CD14-positive monocyte (primary cell): ENCODE measurements around the gene TERC. TPM values are rescaled to one million over a fixed set of nuclear protein-coding genes. Genes with fewer than 3 reads are reported as not detected.

ENCODE experiments used
- DNase-seq, 3 donors: peaks; one replicate each; pipeline ENCODE4 v3.0.0-alpha.2; 2011 to 2022
- H2AFZ ChIP-seq: 2 replicates; pipeline ENCODE4 v1.6.0; 2012; ENCODE audit warnings: mild to moderate bottlenecking, low read depth, low read length, inconsistent platforms; ENCODE audit not compliant: insufficient read depth, poor library complexity, severe bottlenecking
- H3K27ac ChIP-seq, 2 donors: 1 replicate in 1 of 2; 2 replicates in 1 of 2; pipeline ENCODE4 v1.5.1; 2012 to 2013; ENCODE audit warnings: low read length in 2 of 2, control low read depth in 1 of 2, inconsistent platforms in 1 of 2, low read depth in 1 of 2, mild to moderate bottlenecking in 1 of 2
- H3K27me3 ChIP-seq, 2 donors: one replicate each; pipeline versions ENCODE4 v1.6.0 to v1.6.1; 2011 to 2013; ENCODE audit warnings: low read length in 2 of 2; ENCODE audit not compliant: control insufficient read depth in 2 of 2, insufficient read depth in 2 of 2
- H3K36me3 ChIP-seq, 2 donors: replicated peaks in 1 of 2; 1 replicate in 1 of 2; 2 replicates in 1 of 2; pipeline versions ENCODE4 v1.5.1 to v1.6.1; 2012 to 2013; ENCODE audit warnings: low read length in 2 of 2, control low read depth in 1 of 2, inconsistent platforms in 1 of 2, mild to moderate bottlenecking in 1 of 2; ENCODE audit not compliant: insufficient read depth in 2 of 2, control insufficient read depth in 1 of 2
- H3K4me1 ChIP-seq, 2 donors: 1 replicate in 1 of 2; 2 replicates in 1 of 2; pipeline versions ENCODE4 v1.5.1 to v1.6.1; 2012 to 2013; ENCODE audit warnings: low read length in 2 of 2, control low read depth in 1 of 2, inconsistent platforms in 1 of 2, mild to moderate bottlenecking in 1 of 2, moderate library complexity in 1 of 2; ENCODE audit not compliant: insufficient read depth in 2 of 2, control insufficient read depth in 1 of 2
- H3K4me2 ChIP-seq: replicated peaks from 2 replicates; pipeline ENCODE3; 2012; ENCODE audit warnings: low read length, moderate library complexity, mild to moderate bottlenecking; ENCODE audit not compliant: poor library complexity, severe bottlenecking; ENCODE audit errors: extremely low read depth
- H3K4me3 ChIP-seq, 3 experiments: fragments of 200-600 bp in 1 of 3; sonication (generic) in 1 of 3; replicated peaks in 1 of 3; 1 replicate in 2 of 3; 2 replicates in 1 of 3; pipeline ENCODE4 v1.5.1; 2011 to 2013; ENCODE audit warnings: low read length in 3 of 3, mild to moderate bottlenecking in 3 of 3, control low read depth in 2 of 3, low read depth in 2 of 3, inconsistent platforms in 1 of 3, moderate library complexity in 1 of 3
- H3K79me2 ChIP-seq: 2 replicates; pipeline ENCODE4 v1.6.0; 2012; ENCODE audit warnings: mild to moderate bottlenecking, control low read depth, inconsistent platforms, low read length, moderate library complexity; ENCODE audit not compliant: insufficient read depth
- H3K9ac ChIP-seq: 2 replicates; pipeline ENCODE4 v1.6.0; 2017; ENCODE audit warnings: low read length, mild to moderate bottlenecking; ENCODE audit not compliant: insufficient read depth, poor library complexity, severe bottlenecking
- H3K9me3 ChIP-seq, 2 donors: replicated peaks in 1 of 2; 1 replicate in 1 of 2; 2 replicates in 1 of 2; pipeline versions ENCODE4 v1.5.1 to v1.6.1; 2012 to 2013; ENCODE audit warnings: low read length in 2 of 2, control low read depth in 1 of 2; ENCODE audit not compliant: control insufficient read depth in 1 of 2, insufficient read depth in 1 of 2
- H4K20me1 ChIP-seq: 2 replicates; pipeline ENCODE4 v1.6.0; 2012; ENCODE audit warnings: mild to moderate bottlenecking, low read length, control low read depth, moderate library complexity; ENCODE audit not compliant: insufficient read depth
- H3K27ac Mint-ChIP-seq, 7 donors: one replicate each; pipeline ENCODE4 v1.8.0; 2020; ENCODE audit warnings: mild to moderate bottlenecking in 7 of 7, mixed read lengths in 7 of 7, moderate library complexity in 6 of 7, inconsistent platforms in 2 of 7
- H3K27me3 Mint-ChIP-seq, 3 donors: one replicate each; pipeline ENCODE4 v1.8.0; 2021 to 2022; ENCODE audit warnings: low read depth in 3 of 3, mild to moderate bottlenecking in 3 of 3, mixed read lengths in 3 of 3, moderate library complexity in 3 of 3, inconsistent platforms in 1 of 3
- H3K36me3 Mint-ChIP-seq, 2 donors: one replicate each; pipeline ENCODE4 v1.8.0; 2020; ENCODE audit warnings: mixed read lengths in 2 of 2, inconsistent platforms in 1 of 2, mild to moderate bottlenecking in 1 of 2
- H3K4me1 Mint-ChIP-seq: one replicate; pipeline ENCODE4 v1.8.0; 2020; ENCODE audit warnings: mild to moderate bottlenecking, mixed read lengths
- H3K4me3 Mint-ChIP-seq, 2 donors: one replicate each; pipeline ENCODE4 v1.8.0; 2020; ENCODE audit warnings: mild to moderate bottlenecking in 2 of 2, mixed read lengths in 2 of 2, moderate library complexity in 1 of 2
- H3K9me3 Mint-ChIP-seq, 7 donors: one replicate each; pipeline ENCODE4 v1.8.0; 2020 to 2022; ENCODE audit warnings: mixed read lengths in 7 of 7, mild to moderate bottlenecking in 6 of 7, moderate library complexity in 6 of 7, inconsistent platforms in 2 of 7
- CTCF ChIP-seq: fragments of 200-600 bp; IDR thresholded peaks from one replicate; pipeline ENCODE4 v1.8.0; 2022; ENCODE audit warnings: antibody characterized with exemption, mild to moderate bottlenecking
- WGBS: methylation state at CpG from one replicate; pipeline ENCODE4 v1.1.5; 2013; ENCODE audit warnings: missing lambda C conversion rate; ENCODE audit not compliant: insufficient coverage; 5-methylcytosine and 5-hydroxymethylcytosine counted together
- intact Hi-C, 2 donors: fragments of 100-400 bp; cut with micrococcal nuclease; formaldehyde crosslinking; loops; one replicate each; pipeline versions ENCODE4 v1.15.0 to v1.15.1; 2023
- polyA plus RNA-seq, 3 donors: library from polyadenylated mRNA; depleted of rRNA in 1 of 3; unstranded in 2 of 3; stranded (reverse) in 1 of 3; fragments of 300-500 nt in 2 of 3; fragments of >200 nt in 1 of 3; fragmentation: Illumina TruSeq in 2 of 3; gene quantifications; 1 replicate in 2 of 3; 2 replicates in 1 of 3; pipeline ENCODE4 v1.2.3, GENCODE V29; 2012 to 2021

Gene TERC
- polyA plus RNA-seq, 3 donors: 0.33 to 0.76 TPM; not detected in 1

- DNase-seq: no peak
- WGBS: no CpG with 5 or more reads among the region's 2 CpGs
- Histone ChIP-seq H3K36me3 (no peaks in the 10 kb centered on the region), H3K4me1 (no peaks in the 10 kb centered on the region), H3K9me3 (no peaks in the 10 kb centered on the region), H3K4me3 (no peak overlapping the region), H3K4me2 (no peak overlapping the region), H3K27me3 (no peaks in the 10 kb centered on the region), H2AFZ (no peak overlapping the region), H4K20me1 (no peaks in the 10 kb centered on the region), H3K9ac (no peak overlapping the region), H3K27ac (no peak overlapping the region), H3K79me2 (no peaks in the 10 kb centered on the region)
- no peaks in the 10 kb centered on the region for H3K36me3 Mint-ChIP-seq
- intact Hi-C loops: no loop called here
- H3K4me1 Mint-ChIP-seq: peaks cover 4% of the 10 kb centered on the region
- peaks cover 0 to 4% (median 0%) of the 10 kb centered on the region in 7 donors for H3K9me3 Mint-ChIP-seq
- peaks cover 8 to 12% (median 9%) of the 10 kb centered on the region in 3 donors for H3K27me3 Mint-ChIP-seq
- no peak overlapping the region for H3K4me3 Mint-ChIP-seq
- no peak overlapping the region for H3K27ac Mint-ChIP-seq
- no peak for TF ChIP-seq CTCF
Measured at GRCh38 chr3:169751875-169752274, 13.0 kb downstream of the TERC start.

- TF ChIP-seq CTCF: no peak
- 100% methylated on average over 1 of the region's 2 CpGs for WGBS
- no peak overlapping the region for H3K4me3 Mint-ChIP-seq
- no peaks in the 10 kb centered on the region for H3K9me3 ChIP-seq
- H2AFZ ChIP-seq: no peak overlapping the region
- intact Hi-C loops: no loop called here
- H3K27ac Mint-ChIP-seq: no peak overlapping the region
- no peak for DNase-seq
- no peaks in the 10 kb centered on the region for H3K36me3 Mint-ChIP-seq
- H3K4me3 ChIP-seq: no peak overlapping the region
- peaks cover 0 to 4% (median 0%) of the 10 kb centered on the region in 7 donors for H3K9me3 Mint-ChIP-seq
- no peaks in the 10 kb centered on the region for H4K20me1 ChIP-seq
- H3K4me1 Mint-ChIP-seq: peaks cover 4% of the 10 kb centered on the region
- no peak overlapping the region for H3K4me2 ChIP-seq
- no peaks in the 10 kb centered on the region for H3K79me2 ChIP-seq
- H3K27me3 ChIP-seq: no peaks in the 10 kb centered on the region
- H3K4me1 ChIP-seq: no peaks in the 10 kb centered on the region
- no peak overlapping the region for H3K27ac ChIP-seq
- H3K9ac ChIP-seq: no peak overlapping the region
- H3K36me3 ChIP-seq: no peaks in the 10 kb centered on the region
- H3K27me3 Mint-ChIP-seq: peaks cover 7 to 12% (median 8%) of the 10 kb centered on the region in 3 donors
Measured at GRCh38 chr3:169750665-169751064, 14.2 kb downstream of the TERC start.
